Right forelimb (tissue), 1 donor: ENCODE results near the gene PDE6C.

Experiments
- DNase-seq: peaks from one replicate; pipeline ENCODE4 v3.0.0-alpha.2; 2018

PDE6C gene

DNA sequence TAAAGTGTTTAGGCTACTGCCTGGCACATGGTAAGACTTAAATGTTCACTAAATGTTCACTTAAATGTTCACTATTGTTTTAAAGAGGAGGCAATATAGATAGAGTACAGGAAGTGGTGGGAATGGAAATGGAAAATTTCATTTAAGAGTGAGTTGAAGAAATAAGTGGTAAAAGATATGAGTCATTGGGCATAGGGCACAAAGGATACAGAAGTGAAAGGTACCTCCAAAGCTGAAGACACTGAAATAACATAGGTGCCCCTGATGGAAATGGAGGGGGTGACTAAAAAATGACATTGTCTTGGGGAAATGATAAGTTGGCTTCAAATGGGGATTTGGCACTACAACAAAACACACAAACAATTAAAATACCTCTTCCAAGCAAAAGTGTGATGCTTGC lies 95.3 kb downstream of the PDE6C start:
- no peak for DNase-seq

GRCh38 chr10:93710333-93710909 lies 98.1 kb downstream of the PDE6C start:
- no peak for DNase-seq

GRCh38 chr10:93711891-93712290 lies 99.6 kb downstream of the PDE6C start:
- DNase-seq, result no peak

GRCh38 chr10:93712593-93712992 lies 100.3 kb downstream of the PDE6C start:
- no peak for DNase-seq

- no peak for DNase-seq
Measured at GRCh38 chr10:93715345-93715744, 103.0 kb downstream of the PDE6C start.
